Lower leg skin (tissue), 3 donors: Measurements from ENCODE around the gene GPR18.

Source experiments
- CTCF ChIP-seq, 3 donors: fragments of 450-650 bp; IDR thresholded peaks; one replicate each; pipeline ENCODE4 v1.5.1; 2016; ENCODE audit warnings: antibody characterized with exemption in 3 of 3, mild to moderate bottlenecking in 3 of 3, moderate library complexity in 2 of 3
- POLR2A ChIP-seq, 2 donors: fragments of 450-650 bp; IDR thresholded peaks; one replicate each; pipeline ENCODE4 v1.6.1; 2016 to 2017; ENCODE audit warnings: antibody characterized with exemption in 2 of 2, mild to moderate bottlenecking in 1 of 2, moderate library complexity in 1 of 2

- no peak for TF ChIP-seq POLR2A (IDR thresholded peaks at IDR 0.05)
- TF ChIP-seq CTCF (IDR thresholded peaks at IDR 0.05), result no peak
Observed at GRCh38 chr13:99270518-99270917, 12.3 kb upstream of the GPR18 start.
